Measurements from ENCODE around the gene PTGIR. TPM values are rescaled to one million over a fixed set of nuclear protein-coding genes. Genes with fewer than 3 reads are reported as not detected.

PTGIR gene
- total RNA-seq, 5 donors from 2014 or later (not counting 1 experiment from before 2014, with no cell fraction given), result 1.2 to 5.4 (median 3.5) TPM

- POLR2A ChIA-PET, result no interaction called here
- peaks cover 0 to 4% of the 10 kb centered on the region in 2 donors for H3K27me3 Mint-ChIP-seq
- no peaks in the 10 kb centered on the region for H3K36me3 Mint-ChIP-seq
- DNase-seq (peak in 1 of 35 experiments; percentile 36), ATAC-seq (replicated peaks in 1 of 4) (no peak)
- Histone ChIP-seq H3K36me3 (ENCODE audit: control insufficient read depth in 2 of 2, extremely low read depth in 1 of 2, insufficient read depth in 1 of 2, low read length in 1 of 2) (no peaks in the 10 kb centered on the region), H3K27me3 (replicated peaks in 1 of 2; ENCODE audit: control insufficient read depth in 2 of 2, extremely low read depth in 1 of 2, insufficient read depth in 2 of 2, low read length in 1 of 2) (peaks cover 0 to 53% of the 10 kb centered on the region in 2 experiments), H3K9me3 (no peaks in the 10 kb centered on the region), H3K4me3 (ENCODE audit: control insufficient read depth in 1 of 2, extremely low read depth in 1 of 2, low read length in 1 of 2) (peak overlapping the region in 1 of 2 donors; percentile 29), H3K27ac (ENCODE audit: low read length) (no peak overlapping the region), H3K4me1 (ENCODE audit: control insufficient read depth in 1 of 2, extremely low read depth in 1 of 2, insufficient read depth in 2 of 2, low read length in 2 of 2) (peaks cover 32 to 56% of the 10 kb centered on the region in 2 experiments)
- WGBS (ENCODE audit: insufficient coverage), result 14% methylated on average over 17 of the region's 23 CpGs
- H3K4me3 Mint-ChIP-seq, result peak overlapping the region in 2 of 3 donors; percentile 38 to 54
- H3K9me3 Mint-ChIP-seq, result no peaks in the 10 kb centered on the region
- CTCF ChIA-PET, result interaction anchor here in 1 of 2 donors (1.6 kb wide), 1 partner anchor 27 kb away, joined by 12 read pairs; the partner anchor contains the start of gene DACT3
- no peak overlapping the region for H3K27ac Mint-ChIP-seq
- H3K4me1 Mint-ChIP-seq, result peaks cover 12 to 25% (median 21%) of the 10 kb centered on the region in 3 donors
Measured at GRCh38 chr19:46634656-46635218, 9.8 kb upstream of the PTGIR start.

GRCh38 chr19:46634045-46634655 is 9.3 kb upstream of the PTGIR start:
- peaks cover 14 to 23% (median 20%) of the 10 kb centered on the region in 3 donors for H3K4me1 Mint-ChIP-seq
- no peaks in the 10 kb centered on the region for H3K36me3 Mint-ChIP-seq
- WGBS (ENCODE audit: insufficient coverage), result under 1% methylated on average over 19 of the region's 38 CpGs
- H3K27me3 Mint-ChIP-seq, result peaks cover 0 to 4% of the 10 kb centered on the region in 2 donors
- ChIA-PET CTCF (interaction anchor here (0.5 to 2.2 kb wide), 5 partner anchors 20 to 288 kb away, joined by 3 to 12 read pairs (median 6); partner anchors contain the start of gene DACT3 (in 1 of the 2)), POLR2A (interaction anchor here in 1 of 2 donors (0.5 kb wide), 1 partner anchor 621 kb away, joined by 3 read pairs; no protein-coding TSS in a partner anchor)
- H3K4me3 ChIP-seq (ENCODE audit: control insufficient read depth in 1 of 2, extremely low read depth in 1 of 2, low read length in 1 of 2), result peak overlapping the region; percentile 42 to 49
- no peaks in the 10 kb centered on the region for H3K9me3 ChIP-seq
- peak overlapping the region; percentile 79 for H3K27ac ChIP-seq (ENCODE audit: low read length)
- H3K27me3 ChIP-seq (replicated peaks in 1 of 2; ENCODE audit: control insufficient read depth in 2 of 2, extremely low read depth in 1 of 2, insufficient read depth in 2 of 2, low read length in 1 of 2), result peaks cover 0 to 50% of the 10 kb centered on the region in 2 experiments
- peaks cover 26 to 50% of the 10 kb centered on the region in 2 experiments for H3K4me1 ChIP-seq (ENCODE audit: control insufficient read depth in 1 of 2, extremely low read depth in 1 of 2, insufficient read depth in 2 of 2, low read length in 2 of 2)
- no peaks in the 10 kb centered on the region for H3K36me3 ChIP-seq (ENCODE audit: control insufficient read depth in 2 of 2, extremely low read depth in 1 of 2, insufficient read depth in 1 of 2, low read length in 1 of 2)
- no peaks in the 10 kb centered on the region for H3K9me3 Mint-ChIP-seq
- DNase-seq (peak; percentile 90 to 98 (median 94)), ATAC-seq (replicated peaks in 1 of 4) (peak; percentile 72 to 81 (median 78))
- peak overlapping the region in 1 of 2 donors; percentile 65 for H3K27ac Mint-ChIP-seq
- peak overlapping the region in 2 of 3 donors; percentile 72 to 74 for H3K4me3 Mint-ChIP-seq

- Histone ChIP-seq H3K27me3 (replicated peaks in 1 of 2; ENCODE audit: control insufficient read depth in 2 of 2, extremely low read depth in 1 of 2, insufficient read depth in 2 of 2, low read length in 1 of 2) (peaks cover 0 to 46% of the 10 kb centered on the region in 2 experiments), H3K9me3 (no peaks in the 10 kb centered on the region), H3K4me3 (ENCODE audit: control insufficient read depth in 1 of 2, extremely low read depth in 1 of 2, low read length in 1 of 2) (peak overlapping the region in 1 of 2 donors; percentile 49), H3K36me3 (ENCODE audit: control insufficient read depth in 2 of 2, extremely low read depth in 1 of 2, insufficient read depth in 1 of 2, low read length in 1 of 2) (no peaks in the 10 kb centered on the region), H3K27ac (ENCODE audit: low read length) (peak overlapping the region; percentile 79), H3K4me1 (ENCODE audit: control insufficient read depth in 1 of 2, extremely low read depth in 1 of 2, insufficient read depth in 2 of 2, low read length in 2 of 2) (peaks cover 20 to 40% of the 10 kb centered on the region in 2 experiments)
- no peaks in the 10 kb centered on the region for H3K9me3 Mint-ChIP-seq
- peaks cover 20 to 27% (median 23%) of the 10 kb centered on the region in 3 donors for H3K4me1 Mint-ChIP-seq
- peaks cover 0 to 4% of the 10 kb centered on the region in 2 donors for H3K27me3 Mint-ChIP-seq
- WGBS (ENCODE audit: insufficient coverage), result 79% methylated on average over 1 of the region's 3 CpGs
- ChIA-PET POLR2A (interaction anchor here in 1 of 2 donors (0.6 kb wide), 1 partner anchor 33 kb away, joined by 3 read pairs; no protein-coding TSS in a partner anchor), CTCF (interaction anchor here (0.6 to 2.2 kb wide), 5 partner anchors 18 to 28 kb away, joined by 3 to 12 read pairs (median 6); partner anchors contain the start of gene DACT3 (in 1 of the 2))
- no peak for ATAC-seq (replicated peaks in 1 of 4)
- H3K4me3 Mint-ChIP-seq, result peak overlapping the region in 2 of 3 donors; percentile 72 to 74
- peak overlapping the region in 1 of 2 donors; percentile 45 for H3K27ac Mint-ChIP-seq
- no peaks in the 10 kb centered on the region for H3K36me3 Mint-ChIP-seq
- DNase-seq, result no peak
Measured at GRCh38 chr19:46633130-46633529, 8.2 kb upstream of the PTGIR start.

GRCh38 chr19:46631481-46631880 is 6.6 kb upstream of the PTGIR start:
- H3K9me3 Mint-ChIP-seq, result no peaks in the 10 kb centered on the region
- no peak overlapping the region for H3K27ac ChIP-seq (ENCODE audit: low read length)
- no peak overlapping the region for H3K4me3 ChIP-seq (ENCODE audit: control insufficient read depth in 1 of 2, extremely low read depth in 1 of 2, low read length in 1 of 2)
- peaks cover 23 to 32% (median 27%) of the 10 kb centered on the region in 3 donors for H3K4me1 Mint-ChIP-seq
- ChIA-PET CTCF (interaction anchor here in 1 of 2 donors (1.3 kb wide), 1 partner anchor 30 kb away, joined by 3 read pairs; the partner anchor contains the start of gene DACT3), POLR2A (interaction anchor here in 1 of 2 donors (0.7 kb wide), 1 partner anchor 102 kb away, joined by 3 read pairs; no protein-coding TSS in a partner anchor)
- H3K27ac Mint-ChIP-seq, result no peak overlapping the region
- ATAC-seq (replicated peaks in 1 of 4) (no peak), DNase-seq (no peak)
- peaks cover 0 to 51% of the 10 kb centered on the region in 2 experiments for H3K27me3 ChIP-seq (replicated peaks in 1 of 2; ENCODE audit: control insufficient read depth in 2 of 2, extremely low read depth in 1 of 2, insufficient read depth in 2 of 2, low read length in 1 of 2)
- peaks cover 0 to 4% of the 10 kb centered on the region in 2 donors for H3K27me3 Mint-ChIP-seq
- H3K36me3 ChIP-seq (ENCODE audit: control insufficient read depth in 2 of 2, extremely low read depth in 1 of 2, insufficient read depth in 1 of 2, low read length in 1 of 2), result no peaks in the 10 kb centered on the region
- H3K36me3 Mint-ChIP-seq, result no peaks in the 10 kb centered on the region
- peaks cover 17 to 31% of the 10 kb centered on the region in 2 experiments for H3K4me1 ChIP-seq (ENCODE audit: control insufficient read depth in 1 of 2, extremely low read depth in 1 of 2, insufficient read depth in 2 of 2, low read length in 2 of 2)
- WGBS (ENCODE audit: insufficient coverage), result 83% methylated on average over 2 of the region's 6 CpGs
- H3K9me3 ChIP-seq, result no peaks in the 10 kb centered on the region
- H3K4me3 Mint-ChIP-seq, result no peak overlapping the region

GRCh38 chr19:46630586-46631205 is 5.8 kb upstream of the PTGIR start:
- POLR2A ChIA-PET, result interaction anchor here in 1 of 2 donors (0.7 kb wide), 1 partner anchor 101 kb away, joined by 3 read pairs; no protein-coding TSS in a partner anchor
- no peak overlapping the region for H3K4me3 ChIP-seq (ENCODE audit: control insufficient read depth in 1 of 2, extremely low read depth in 1 of 2, low read length in 1 of 2)

More at GRCh38 chr19:46630586-46631205, 5.8 kb upstream of the PTGIR start:
- Histone ChIP-seq H3K36me3 (ENCODE audit: control insufficient read depth in 2 of 2, extremely low read depth in 1 of 2, insufficient read depth in 1 of 2, low read length in 1 of 2) (no peaks in the 10 kb centered on the region), H3K27me3 (replicated peaks in 1 of 2; ENCODE audit: control insufficient read depth in 2 of 2, extremely low read depth in 1 of 2, insufficient read depth in 2 of 2, low read length in 1 of 2) (peaks cover 0 to 55% of the 10 kb centered on the region in 2 experiments), H3K27ac (ENCODE audit: low read length) (no peak overlapping the region), H3K9me3 (no peaks in the 10 kb centered on the region), H3K4me1 (ENCODE audit: control insufficient read depth in 1 of 2, extremely low read depth in 1 of 2, insufficient read depth in 2 of 2, low read length in 2 of 2) (peaks cover 14 to 26% of the 10 kb centered on the region in 2 experiments)
- WGBS (ENCODE audit: insufficient coverage), result 92% methylated on average over 12 of the region's 14 CpGs
- DNase-seq, result no peak
- H3K27me3 Mint-ChIP-seq, result peaks cover 0 to 4% of the 10 kb centered on the region in 2 donors
- CTCF ChIA-PET, result interaction anchor here (0.7 to 1.3 kb wide), 3 partner anchors 19 to 92 kb away, joined by 3 to 5 read pairs (median 5); partner anchors contain the start of gene DACT3 (in 1 of the 2)
- no peak overlapping the region for H3K4me3 Mint-ChIP-seq
- no peaks in the 10 kb centered on the region for H3K36me3 Mint-ChIP-seq
- H3K9me3 Mint-ChIP-seq, result no peaks in the 10 kb centered on the region
- ATAC-seq (replicated peaks in 1 of 4), result no peak
- peaks cover 21 to 32% (median 25%) of the 10 kb centered on the region in 3 donors for H3K4me1 Mint-ChIP-seq
- no peak overlapping the region for H3K27ac Mint-ChIP-seq
